HG03064 (cell line): Measurements from ENCODE around the gene ZDHHC14.
A peak's percentile ranks its signal among the peaks of the same experiment; 100 is the strongest.

Experiments used
- ATAC-seq: cut with Tn5 transposase; IDR thresholded peaks from one replicate; pipeline ENCODE4 v1.9.1; 2021; ENCODE audit warnings: low read depth; ENCODE audit not compliant: unreplicated experiment

Gene ZDHHC14

GRCh38 chr6:157512382-157512682, 131.3 kb downstream of the ZDHHC14 start:
- ATAC-seq: no peak

GRCh38 chr6:157513004-157513603, 132.1 kb downstream of the ZDHHC14 start:
- ATAC-seq: no peak

DNA sequence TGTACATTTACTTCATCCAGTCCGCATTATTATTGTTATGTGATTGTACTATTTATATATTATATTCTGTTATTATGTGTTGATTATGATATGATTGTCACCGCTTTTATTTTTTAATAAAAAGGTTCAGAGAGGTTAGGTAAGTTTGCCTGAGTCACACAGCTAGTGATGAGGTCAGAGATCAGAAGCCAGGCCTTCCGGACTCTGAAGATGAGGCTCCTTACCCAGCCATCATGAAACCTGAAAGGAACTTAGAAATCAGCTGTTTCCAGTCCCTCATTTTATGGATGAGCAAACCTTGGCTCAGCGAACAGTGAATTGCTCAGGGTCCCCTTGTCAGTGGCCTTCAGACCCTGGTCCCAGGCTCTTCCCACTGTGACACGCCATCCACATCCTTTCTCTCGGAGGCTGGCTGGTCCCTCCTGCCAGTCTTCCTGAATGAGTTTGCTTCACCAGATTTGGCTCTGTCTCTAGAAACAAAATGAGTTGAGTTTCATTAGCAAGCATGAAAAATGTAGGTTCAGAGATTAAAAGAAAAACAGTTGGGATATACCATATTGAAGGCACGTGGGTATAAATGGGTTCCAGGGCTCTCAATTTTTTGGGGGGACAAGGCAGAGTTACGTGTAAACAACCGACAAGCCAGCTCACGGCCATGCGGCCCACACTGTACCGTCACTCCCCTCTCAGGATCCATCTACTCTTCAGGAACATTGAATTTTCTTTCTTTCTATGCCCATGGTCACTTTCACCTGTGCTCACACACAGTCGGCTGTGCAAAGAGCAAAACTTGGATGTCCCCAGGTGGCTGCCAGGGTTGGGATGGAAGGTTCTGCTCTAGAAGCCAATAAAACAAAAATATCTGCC, 132.9 kb downstream of the ZDHHC14 start:
- ATAC-seq: no peak

- ATAC-seq: no peak
Observed at GRCh38 chr6:157514659-157515496, 133.9 kb downstream of the ZDHHC14 start.

DNA sequence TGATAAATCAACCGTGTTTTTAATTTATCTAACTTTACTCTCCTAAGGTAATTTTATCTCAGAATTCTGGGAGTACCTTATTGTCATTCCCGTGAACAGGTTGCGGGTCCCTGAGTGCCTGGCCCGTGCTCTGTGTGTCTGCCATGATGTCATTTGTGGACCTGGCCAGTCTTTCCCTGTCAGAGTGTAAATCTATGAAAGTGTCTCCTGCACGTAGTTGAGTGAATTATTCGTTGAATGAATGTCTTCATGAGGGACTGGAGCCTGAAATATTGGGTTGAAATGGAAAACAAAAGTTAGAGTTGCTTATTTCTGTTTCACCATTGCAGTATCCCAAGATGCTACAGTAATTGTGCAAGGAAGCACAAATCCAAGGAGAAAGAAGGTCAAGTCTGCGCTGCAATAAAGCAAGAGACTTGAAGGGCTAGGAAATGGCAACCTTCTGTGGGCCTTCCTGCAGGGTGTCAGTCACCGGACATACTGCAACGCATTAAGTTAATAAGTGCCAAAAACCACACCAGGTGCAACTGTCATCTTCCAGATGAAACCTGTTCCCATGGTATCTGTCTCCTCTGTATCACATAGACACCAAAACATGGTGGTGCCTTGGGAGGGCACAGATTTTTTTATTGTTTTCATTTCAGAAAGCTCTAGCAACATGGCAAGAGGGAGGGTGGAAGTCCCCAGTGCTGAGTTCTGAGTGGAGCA, 135.5 kb downstream of the ZDHHC14 start:
- ATAC-seq: no peak

GRCh38 chr6:157517601-157518359, 136.8 kb downstream of the ZDHHC14 start:
- no peak for ATAC-seq

DNA sequence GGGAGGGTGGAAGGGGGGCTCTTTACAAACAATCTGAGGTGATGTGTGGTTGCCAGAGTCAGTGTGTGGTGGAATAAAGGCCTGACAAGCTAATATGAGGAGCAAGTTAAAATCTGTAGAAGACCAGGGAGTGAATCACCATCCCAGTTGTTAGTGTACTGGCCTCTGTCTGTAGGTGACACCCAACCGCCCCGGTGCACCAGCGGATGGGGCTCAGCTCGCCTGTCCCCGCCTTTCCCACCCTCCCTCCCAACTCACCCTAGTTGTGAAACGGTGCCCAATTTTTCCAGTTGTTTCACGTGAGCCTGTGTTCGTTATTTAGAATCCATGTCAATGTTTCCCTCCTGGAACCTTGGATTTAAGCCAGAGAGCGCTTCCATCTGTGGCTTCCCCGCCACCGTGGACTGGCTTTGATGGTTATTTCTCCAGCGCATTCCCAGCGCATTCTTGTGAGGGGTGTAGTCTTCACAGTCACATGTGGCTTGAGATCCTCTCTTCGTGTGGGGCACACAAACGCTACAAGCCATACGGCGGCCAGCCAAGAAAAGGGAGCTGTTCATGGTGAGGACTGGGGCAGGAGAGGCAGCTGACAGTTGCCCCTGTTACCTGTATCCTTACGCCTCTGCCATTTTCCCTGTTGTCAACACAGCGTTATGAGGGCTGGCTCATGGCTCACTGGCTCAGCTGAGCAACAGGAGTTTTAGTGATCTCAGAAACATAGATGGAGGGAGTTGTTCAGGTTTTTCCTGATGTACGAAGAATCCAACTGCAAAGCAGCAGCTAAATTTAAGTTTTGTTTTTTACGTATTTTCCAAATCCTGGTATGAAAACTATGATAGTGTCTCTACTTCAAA, 137.6 kb downstream of the ZDHHC14 start:
- no peak for ATAC-seq

DNA sequence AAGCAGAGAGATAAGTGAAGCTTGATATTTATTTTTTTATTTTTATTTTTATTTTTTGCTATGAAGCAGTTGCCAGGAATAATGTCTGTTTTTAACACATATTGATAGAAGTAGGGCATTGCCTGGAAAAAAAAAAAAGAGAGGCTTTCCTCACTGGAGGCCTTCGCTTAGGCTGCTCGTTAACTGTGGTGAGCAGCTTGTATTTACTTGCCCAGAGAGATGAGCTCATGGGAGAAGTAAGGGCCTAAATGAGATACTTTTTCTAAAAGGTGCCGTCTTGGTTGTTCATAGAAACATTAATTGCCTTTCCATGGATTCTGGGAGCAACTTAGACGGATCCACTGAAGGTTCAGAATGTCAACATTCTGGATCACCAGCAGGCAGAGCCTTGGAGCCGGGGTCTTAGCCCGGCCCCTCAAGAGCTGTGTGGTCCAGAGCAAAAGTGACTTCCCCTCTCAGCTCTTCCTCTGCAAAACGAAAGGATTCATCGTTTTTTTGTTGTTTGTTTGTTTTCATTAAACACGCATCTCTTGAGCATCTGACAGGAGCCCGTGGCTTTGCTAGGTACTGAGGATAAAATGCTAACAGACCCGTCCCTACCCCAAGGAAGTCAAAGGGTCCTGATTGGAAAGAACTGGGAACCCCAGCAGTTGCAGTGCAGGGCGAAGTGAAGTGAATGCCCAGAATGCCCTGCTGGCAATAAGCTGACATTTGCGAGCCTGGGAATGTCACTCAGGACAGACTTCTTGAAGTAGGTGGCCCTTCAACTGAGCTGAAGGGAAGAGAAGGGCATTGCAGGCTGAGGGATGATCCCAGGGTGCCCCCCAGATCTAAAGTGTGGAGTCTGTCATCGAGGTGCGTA, 138.5 kb downstream of the ZDHHC14 start:
- ATAC-seq: no peak

DNA sequence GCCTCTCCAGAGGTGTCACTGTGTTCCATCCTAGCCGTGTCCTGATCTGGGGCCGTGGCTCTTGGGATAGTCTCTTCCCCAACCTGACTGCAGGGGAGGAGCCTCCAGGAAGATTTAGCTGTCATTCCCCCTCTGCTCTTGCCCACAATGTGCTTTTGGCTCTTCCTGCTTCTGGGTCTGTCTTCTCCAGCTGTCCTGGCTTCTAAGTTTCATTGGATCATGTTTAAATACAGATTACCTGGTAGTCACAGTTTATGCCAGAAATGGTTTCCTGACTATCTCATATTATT, 139.1 kb downstream of the ZDHHC14 start:
- no peak for ATAC-seq

GRCh38 chr6:157520596-157521361, 139.8 kb downstream of the ZDHHC14 start:
- no peak for ATAC-seq

DNA sequence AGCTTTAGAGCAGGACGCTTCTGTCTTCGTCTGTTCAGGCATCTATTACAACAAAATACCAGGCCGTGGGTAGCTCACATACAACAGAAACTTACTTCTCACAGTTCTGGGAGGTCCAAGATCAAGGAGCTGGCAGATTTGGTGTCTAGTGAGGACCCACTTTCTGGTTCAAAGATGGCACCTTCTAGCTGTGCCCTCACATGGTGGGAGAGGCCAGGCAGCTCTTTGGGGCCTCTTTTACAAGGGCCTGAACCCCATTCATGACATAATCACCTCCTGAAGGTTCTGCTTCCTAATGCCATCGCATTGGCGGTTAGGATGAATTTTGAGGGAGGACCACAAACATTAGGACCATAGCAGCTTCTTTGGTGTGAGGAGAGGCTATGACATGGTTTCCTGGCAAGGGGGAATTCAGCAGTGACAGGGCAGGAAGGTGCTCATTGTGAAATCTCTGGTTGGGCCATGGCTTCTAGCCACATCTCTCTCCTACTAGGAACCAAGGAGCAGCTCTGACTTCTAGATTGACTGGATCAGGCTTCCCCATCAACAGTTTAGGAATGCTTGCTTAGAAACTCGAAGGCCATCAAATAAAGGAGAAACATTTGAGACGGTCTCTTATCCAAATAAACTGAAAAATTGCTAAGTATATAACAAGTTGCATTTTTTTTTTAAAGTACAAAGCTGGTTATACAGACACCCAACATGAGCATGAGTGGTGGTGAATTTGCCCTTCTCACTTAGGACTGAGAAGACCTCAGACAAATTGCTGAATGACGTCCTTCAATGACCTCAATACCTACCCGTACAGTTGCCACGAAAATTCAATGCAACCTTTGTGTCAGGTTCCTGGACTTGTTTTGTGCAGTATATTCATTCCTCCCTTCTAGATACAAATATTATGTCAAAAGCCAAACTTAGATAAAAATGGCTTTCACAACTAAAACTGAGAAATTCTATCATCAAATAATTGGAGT, 140.7 kb downstream of the ZDHHC14 start:
- no peak for ATAC-seq

DNA sequence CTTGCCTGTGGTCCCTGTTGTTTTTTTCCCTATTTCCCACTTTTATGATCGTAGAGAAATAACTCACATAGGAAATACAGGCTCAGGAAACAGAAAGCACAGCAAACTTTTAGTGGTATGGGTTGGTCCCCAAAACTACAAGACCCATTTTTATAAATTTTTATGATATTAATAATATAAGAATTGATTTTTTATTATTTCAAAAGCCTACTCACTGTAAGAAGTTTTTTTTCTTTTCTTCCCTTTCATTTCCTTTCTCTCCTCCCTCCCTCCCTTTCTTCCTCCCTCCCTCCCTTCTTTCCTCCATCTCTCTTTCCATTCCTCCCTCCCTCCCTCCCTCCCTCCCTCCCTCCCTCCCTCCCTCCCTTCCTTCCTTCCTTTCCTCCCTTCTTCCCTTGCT, 141.5 kb downstream of the ZDHHC14 start:
- ATAC-seq: no peak

DNA sequence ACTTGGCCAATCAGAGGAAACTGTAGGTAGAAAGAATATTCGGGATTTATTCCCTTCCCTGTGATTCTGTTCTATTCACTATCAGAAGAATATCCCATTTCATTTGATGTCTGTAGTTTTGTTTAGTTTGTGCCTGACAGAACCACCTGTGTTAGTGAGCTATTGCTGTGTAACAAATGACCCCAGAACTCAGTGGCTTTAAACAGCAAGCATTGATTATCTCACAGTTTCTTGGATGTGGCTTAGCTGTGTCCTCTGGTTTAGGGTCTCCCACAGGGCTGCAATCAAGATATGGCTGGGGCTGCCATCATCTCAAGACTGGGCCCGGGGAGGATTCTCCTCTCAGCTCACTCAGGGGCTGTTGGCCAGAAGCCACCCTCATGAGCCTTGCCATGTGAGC, 143.7 kb downstream of the ZDHHC14 start:
- ATAC-seq: no peak

- no peak for ATAC-seq
Observed at GRCh38 chr6:157525292-157525889, 144.4 kb downstream of the ZDHHC14 start.

- no peak for ATAC-seq
Observed at GRCh38 chr6:157525918-157526425, 145.0 kb downstream of the ZDHHC14 start.

GRCh38 chr6:157527471-157527907, 146.5 kb downstream of the ZDHHC14 start:
- peak; percentile 96 for ATAC-seq
